Neural progenitor cell (in vitro differentiated cells): Measurements from ENCODE around the gene OR1L1. TPM values are rescaled to one million over a fixed set of nuclear protein-coding genes. Genes with fewer than 3 reads are reported as not detected.

ENCODE experiments used
- DNase-seq: peaks from one replicate; pipeline ENCODE4 v3.0.0-alpha.2; 2016; ENCODE audit warnings: low spot score
- H2AFZ ChIP-seq: fragments of 200-600 bp; sonication (generic); replicated peaks from 2 replicates; pipeline ENCODE4 v1.6.1; 2016; ENCODE audit warnings: antibody characterized with exemption
- H3F3A ChIP-seq: fragments of 200-600 bp; sonication (generic); 2 replicates; pipeline ENCODE4 v1.6.1; 2016; ENCODE audit warnings: antibody characterized with exemption, low read depth
- H3K27ac ChIP-seq: fragments of 200-600 bp; sonication (generic); 2 replicates; pipeline ENCODE4 v1.5.1; 2016; ENCODE audit warnings: mild to moderate bottlenecking
- H3K27me3 ChIP-seq: fragments of 200-600 bp; sonication (generic); 2 replicates; pipeline ENCODE4 v1.6.1; 2016; ENCODE audit warnings: mild to moderate bottlenecking, moderate library complexity
- H3K36me3 ChIP-seq: fragments of 200-600 bp; sonication (generic); 2 replicates; pipeline ENCODE4 v1.5.1; 2016
- H3K4me1 ChIP-seq: fragments of 200-600 bp; sonication (generic); 2 replicates; pipeline ENCODE4 v1.6.1; 2016; ENCODE audit warnings: mixed run types
- H3K4me2 ChIP-seq: fragments of 200-600 bp; sonication (generic); 2 replicates; pipeline ENCODE4 v1.6.1; 2016
- H3K4me3 ChIP-seq: fragments of 200-600 bp; sonication (generic); 2 replicates; pipeline ENCODE4 v1.5.1; 2016
- H3K79me2 ChIP-seq: fragments of 200-600 bp; sonication (generic); 2 replicates; pipeline ENCODE4 v1.6.1; 2016; ENCODE audit warnings: low read depth
- H3K9ac ChIP-seq: fragments of 200-600 bp; sonication (generic); 2 replicates; pipeline ENCODE4 v1.6.1; 2016
- H3K9me3 ChIP-seq: fragments of 200-600 bp; sonication (generic); 2 replicates; pipeline ENCODE4 v1.5.1; 2016; ENCODE audit warnings: low read depth
- H4K20me1 ChIP-seq: fragments of 200-600 bp; sonication (generic); 2 replicates; pipeline ENCODE4 v1.6.1; 2016; ENCODE audit warnings: low read depth
- H3K27ac Mint-ChIP-seq: 3 replicates; pipeline ENCODE4 v1.8.0; 2021; ENCODE audit warnings: mixed read lengths
- H3K27me3 Mint-ChIP-seq: 2 replicates; pipeline ENCODE4 v1.8.0; 2022; ENCODE audit warnings: low read depth, mild to moderate bottlenecking, inconsistent platforms, moderate library complexity, mixed read lengths; ENCODE audit not compliant: insufficient read depth
- H3K36me3 Mint-ChIP-seq: 3 replicates; pipeline ENCODE4 v1.8.0; 2021; ENCODE audit warnings: mixed read lengths
- H3K4me1 Mint-ChIP-seq: 3 replicates; pipeline ENCODE4 v1.8.0; 2021; ENCODE audit warnings: mixed read lengths
- H3K4me3 Mint-ChIP-seq: 3 replicates; pipeline ENCODE4 v1.8.0; 2021; ENCODE audit warnings: mild to moderate bottlenecking, moderate library complexity, mixed read lengths
- H3K9me3 Mint-ChIP-seq: 3 replicates; pipeline ENCODE4 v1.8.0; 2020; ENCODE audit warnings: mixed read lengths
- EZH2 ChIP-seq: fragments of 200-600 bp; sonication (generic); IDR thresholded peaks from 2 replicates; pipeline ENCODE4 v1.6.1; 2017; ENCODE audit warnings: antibody characterized with exemption, mild to moderate bottlenecking, moderate library complexity
- EZH2phosphoT487 ChIP-seq: fragments of 200-600 bp; sonication (generic); IDR thresholded peaks from 2 replicates; pipeline ENCODE4 v1.6.1; 2017; ENCODE audit warnings: antibody characterized with exemption
- total RNA-seq: library from RNA; depleted of rRNA; stranded (reverse); fragments of >200 nt; gene quantifications from 2 replicates; pipeline ENCODE4 v1.2.3, GENCODE V29; 2015; ENCODE audit warnings: low replicate concordance
- TF ChIP-seq, protein P1 (sequence below): fragments of 200-600 bp; sonication (generic); IDR thresholded peaks from 2 replicates; pipeline ENCODE4 v1.5.1; 2017; ENCODE audit warnings: antibody characterized with exemption, mild to moderate bottlenecking

OR1L1 gene, protein sequence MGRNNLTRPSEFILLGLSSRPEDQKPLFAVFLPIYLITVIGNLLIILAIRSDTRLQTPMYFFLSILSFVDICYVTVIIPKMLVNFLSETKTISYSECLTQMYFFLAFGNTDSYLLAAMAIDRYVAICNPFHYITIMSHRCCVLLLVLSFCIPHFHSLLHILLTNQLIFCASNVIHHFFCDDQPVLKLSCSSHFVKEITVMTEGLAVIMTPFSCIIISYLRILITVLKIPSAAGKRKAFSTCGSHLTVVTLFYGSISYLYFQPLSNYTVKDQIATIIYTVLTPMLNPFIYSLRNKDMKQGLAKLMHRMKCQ
- not detected in 2 replicates for total RNA-seq

DNA sequence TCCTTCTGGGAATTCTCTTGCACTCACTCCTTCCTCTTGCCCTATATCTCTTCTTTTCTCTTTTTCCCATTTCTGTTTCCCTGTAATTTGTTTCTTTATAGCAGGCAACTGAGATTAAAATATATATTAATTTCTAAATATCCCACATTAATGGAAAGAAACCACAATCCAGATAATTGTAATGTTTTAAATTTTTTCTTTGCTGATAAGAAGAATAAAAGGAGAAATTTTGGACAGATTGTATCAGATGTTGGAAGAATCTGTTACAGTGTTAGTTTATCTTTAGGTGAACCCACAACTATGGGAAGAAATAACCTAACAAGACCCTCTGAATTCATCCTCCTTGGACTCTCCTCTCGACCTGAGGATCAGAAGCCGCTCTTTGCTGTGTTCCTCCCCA, at the start of gene OR1L1:
TSS of gene OR1L1 (plus strand) at position 301 of the 400 bp plus-strand sequence. CDS start at position 301, 0 bp downstream.
- TF ChIP-seq EZH2 (no peak), EZH2phosphoT487 (no peak)
- TF ChIP-seq, protein P1, sequence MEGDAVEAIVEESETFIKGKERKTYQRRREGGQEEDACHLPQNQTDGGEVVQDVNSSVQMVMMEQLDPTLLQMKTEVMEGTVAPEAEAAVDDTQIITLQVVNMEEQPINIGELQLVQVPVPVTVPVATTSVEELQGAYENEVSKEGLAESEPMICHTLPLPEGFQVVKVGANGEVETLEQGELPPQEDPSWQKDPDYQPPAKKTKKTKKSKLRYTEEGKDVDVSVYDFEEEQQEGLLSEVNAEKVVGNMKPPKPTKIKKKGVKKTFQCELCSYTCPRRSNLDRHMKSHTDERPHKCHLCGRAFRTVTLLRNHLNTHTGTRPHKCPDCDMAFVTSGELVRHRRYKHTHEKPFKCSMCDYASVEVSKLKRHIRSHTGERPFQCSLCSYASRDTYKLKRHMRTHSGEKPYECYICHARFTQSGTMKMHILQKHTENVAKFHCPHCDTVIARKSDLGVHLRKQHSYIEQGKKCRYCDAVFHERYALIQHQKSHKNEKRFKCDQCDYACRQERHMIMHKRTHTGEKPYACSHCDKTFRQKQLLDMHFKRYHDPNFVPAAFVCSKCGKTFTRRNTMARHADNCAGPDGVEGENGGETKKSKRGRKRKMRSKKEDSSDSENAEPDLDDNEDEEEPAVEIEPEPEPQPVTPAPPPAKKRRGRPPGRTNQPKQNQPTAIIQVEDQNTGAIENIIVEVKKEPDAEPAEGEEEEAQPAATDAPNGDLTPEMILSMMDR, result no peak

DNA sequence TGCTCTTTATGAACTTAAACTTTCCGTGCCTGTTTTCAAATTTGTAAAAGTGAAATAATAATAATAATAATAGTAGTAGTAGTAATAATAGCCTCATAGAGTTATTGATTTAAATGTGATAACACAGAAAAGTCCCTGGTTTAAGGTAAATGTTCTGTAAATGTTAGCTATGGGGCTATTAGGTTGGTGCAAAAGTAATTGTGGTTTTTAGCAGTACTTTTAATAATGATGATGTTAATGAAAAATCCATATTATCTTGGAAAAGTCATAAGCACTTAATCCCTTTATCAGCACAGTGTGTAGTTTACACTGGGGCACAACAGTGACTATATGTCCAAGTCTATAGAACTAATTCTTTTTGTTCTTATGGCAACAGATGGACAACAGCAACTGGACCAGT, 47.2 kb upstream of the OR1L1 start, which contains the start of gene OR1Q1:
TSS of gene OR1Q1 (plus strand) at position 377 of the 400 bp plus-strand sequence. CDS start at position 377, 0 bp downstream.
- no peak within 1 kb of the TSS for H3K9ac ChIP-seq
- H3K27ac ChIP-seq, result no peak within 1 kb of the TSS
- H3K36me3 Mint-ChIP-seq, result no peaks in the 10 kb centered on the region
- no peak within 1 kb of the TSS for H3K4me3 Mint-ChIP-seq
- no peaks in the 10 kb centered on the region for H3K9me3 Mint-ChIP-seq
- H3F3A ChIP-seq, result no peaks in the 10 kb centered on the region
- no peak within 1 kb of the TSS for H3K4me3 ChIP-seq
- H3K9me3 ChIP-seq, result peaks cover 15% of the 10 kb centered on the region
- no peaks in the 10 kb centered on the region for H3K27me3 ChIP-seq
- H3K79me2 ChIP-seq, result no peaks in the 10 kb centered on the region
- no peaks in the 10 kb centered on the region for H4K20me1 ChIP-seq
- no peak within 1 kb of the TSS for H3K27ac Mint-ChIP-seq
- no peak within 1 kb of the TSS for H2AFZ ChIP-seq
- no peak within 1 kb of the TSS for H3K4me2 ChIP-seq
- no peaks in the 10 kb centered on the region for H3K4me1 ChIP-seq
- no peaks in the 10 kb centered on the region for H3K36me3 ChIP-seq
- TF ChIP-seq EZH2, result no peak
- TF ChIP-seq EZH2phosphoT487, result no peak
- TF ChIP-seq, protein P1, result no peak
- no peaks in the 10 kb centered on the region for H3K4me1 Mint-ChIP-seq
- no peak for DNase-seq
- H3K27me3 Mint-ChIP-seq, result peaks cover 7% of the 10 kb centered on the region

More for the DNA sequence above, at the start of gene OR1L1:
- no peaks in the 10 kb centered on the region for H3K4me1 Mint-ChIP-seq
- no peak within 1 kb of the TSS for H3K4me3 ChIP-seq
- no peak within 1 kb of the TSS for H3K4me3 Mint-ChIP-seq
- no peaks in the 10 kb centered on the region for H3K36me3 ChIP-seq
- no peak within 1 kb of the TSS for H3K4me2 ChIP-seq
- no peaks in the 10 kb centered on the region for H3F3A ChIP-seq
- no peaks in the 10 kb centered on the region for H3K36me3 Mint-ChIP-seq
- no peak within 1 kb of the TSS for H3K9ac ChIP-seq
- no peak within 1 kb of the TSS for H2AFZ ChIP-seq
- H3K27me3 ChIP-seq, result no peaks in the 10 kb centered on the region
- H3K27ac ChIP-seq, result no peak within 1 kb of the TSS
- no peak within 1 kb of the TSS for H3K27ac Mint-ChIP-seq
- H3K79me2 ChIP-seq, result no peaks in the 10 kb centered on the region
- H3K27me3 Mint-ChIP-seq, result peaks cover 3% of the 10 kb centered on the region
- H3K9me3 ChIP-seq, result peaks cover 8% of the 10 kb centered on the region
- no peak for DNase-seq
- no peaks in the 10 kb centered on the region for H4K20me1 ChIP-seq
- no peaks in the 10 kb centered on the region for H3K9me3 Mint-ChIP-seq
- H3K4me1 ChIP-seq, result no peaks in the 10 kb centered on the region

DNA sequence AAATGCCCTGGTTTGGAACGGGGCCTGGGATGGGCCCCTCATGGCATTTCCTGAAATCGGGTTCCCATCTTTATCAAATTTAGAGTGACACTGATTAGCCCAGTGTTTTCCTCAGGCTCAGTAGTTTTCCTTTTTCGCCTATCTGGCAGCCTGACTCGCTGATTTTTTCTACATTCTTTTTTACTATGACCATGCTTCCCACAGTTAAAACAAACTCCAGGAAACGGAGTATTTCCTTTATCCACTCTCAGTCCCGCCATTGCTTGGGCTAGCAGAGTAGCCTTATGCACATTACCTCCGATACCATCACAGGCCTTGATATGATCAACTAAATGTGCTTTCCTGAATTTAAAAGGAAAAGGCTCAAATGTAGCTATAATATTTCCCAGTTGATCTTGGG, 41.5 kb upstream of the OR1L1 start:
- Histone ChIP-seq H3K36me3 (no peaks in the 10 kb centered on the region), H3K4me2 (no peak overlapping the region), H3K27me3 (no peaks in the 10 kb centered on the region), H3K4me1 (no peaks in the 10 kb centered on the region), H3F3A (no peaks in the 10 kb centered on the region), H2AFZ (no peak overlapping the region), H3K79me2 (no peaks in the 10 kb centered on the region), H3K4me3 (no peak overlapping the region), H3K9me3 (peaks cover 14% of the 10 kb centered on the region), H3K27ac (no peak overlapping the region), H3K9ac (no peak overlapping the region), H4K20me1 (no peaks in the 10 kb centered on the region)
- H3K4me3 Mint-ChIP-seq, result no peak overlapping the region
- no peaks in the 10 kb centered on the region for H3K9me3 Mint-ChIP-seq
- TF ChIP-seq, protein P1, result no peak
- TF ChIP-seq EZH2 (no peak), EZH2phosphoT487 (no peak)
- no peaks in the 10 kb centered on the region for H3K4me1 Mint-ChIP-seq
- no peaks in the 10 kb centered on the region for H3K36me3 Mint-ChIP-seq
- peaks cover 10% of the 10 kb centered on the region for H3K27me3 Mint-ChIP-seq
- DNase-seq, result no peak
- no peak overlapping the region for H3K27ac Mint-ChIP-seq
